Neural progenitor cell (in vitro differentiated cells): Measurements from ENCODE around the gene ZNF655. TPM values are rescaled to one million over a fixed set of nuclear protein-coding genes. Genes with fewer than 3 reads are reported as not detected.

ENCODE experiments used
- DNase-seq: peaks from one replicate; pipeline ENCODE4 v3.0.0-alpha.2; 2016; ENCODE audit warnings: low spot score
- H2AFZ ChIP-seq: fragments of 200-600 bp; sonication (generic); replicated peaks from 2 replicates; pipeline ENCODE4 v1.6.1; 2016; ENCODE audit warnings: antibody characterized with exemption
- H3F3A ChIP-seq: fragments of 200-600 bp; sonication (generic); 2 replicates; pipeline ENCODE4 v1.6.1; 2016; ENCODE audit warnings: antibody characterized with exemption, low read depth
- H3K27ac ChIP-seq: fragments of 200-600 bp; sonication (generic); 2 replicates; pipeline ENCODE4 v1.5.1; 2016; ENCODE audit warnings: mild to moderate bottlenecking
- H3K27me3 ChIP-seq: fragments of 200-600 bp; sonication (generic); 2 replicates; pipeline ENCODE4 v1.6.1; 2016; ENCODE audit warnings: mild to moderate bottlenecking, moderate library complexity
- H3K36me3 ChIP-seq: fragments of 200-600 bp; sonication (generic); 2 replicates; pipeline ENCODE4 v1.5.1; 2016
- H3K4me1 ChIP-seq: fragments of 200-600 bp; sonication (generic); 2 replicates; pipeline ENCODE4 v1.6.1; 2016; ENCODE audit warnings: mixed run types
- H3K4me2 ChIP-seq: fragments of 200-600 bp; sonication (generic); 2 replicates; pipeline ENCODE4 v1.6.1; 2016
- H3K4me3 ChIP-seq: fragments of 200-600 bp; sonication (generic); 2 replicates; pipeline ENCODE4 v1.5.1; 2016
- H3K79me2 ChIP-seq: fragments of 200-600 bp; sonication (generic); 2 replicates; pipeline ENCODE4 v1.6.1; 2016; ENCODE audit warnings: low read depth
- H3K9ac ChIP-seq: fragments of 200-600 bp; sonication (generic); 2 replicates; pipeline ENCODE4 v1.6.1; 2016
- H3K9me3 ChIP-seq: fragments of 200-600 bp; sonication (generic); 2 replicates; pipeline ENCODE4 v1.5.1; 2016; ENCODE audit warnings: low read depth
- H4K20me1 ChIP-seq: fragments of 200-600 bp; sonication (generic); 2 replicates; pipeline ENCODE4 v1.6.1; 2016; ENCODE audit warnings: low read depth
- H3K27ac Mint-ChIP-seq: 3 replicates; pipeline ENCODE4 v1.8.0; 2021; ENCODE audit warnings: mixed read lengths
- H3K27me3 Mint-ChIP-seq: 2 replicates; pipeline ENCODE4 v1.8.0; 2022; ENCODE audit warnings: low read depth, mild to moderate bottlenecking, inconsistent platforms, moderate library complexity, mixed read lengths; ENCODE audit not compliant: insufficient read depth
- H3K36me3 Mint-ChIP-seq: 3 replicates; pipeline ENCODE4 v1.8.0; 2021; ENCODE audit warnings: mixed read lengths
- H3K4me1 Mint-ChIP-seq: 3 replicates; pipeline ENCODE4 v1.8.0; 2021; ENCODE audit warnings: mixed read lengths
- H3K4me3 Mint-ChIP-seq: 3 replicates; pipeline ENCODE4 v1.8.0; 2021; ENCODE audit warnings: mild to moderate bottlenecking, moderate library complexity, mixed read lengths
- H3K9me3 Mint-ChIP-seq: 3 replicates; pipeline ENCODE4 v1.8.0; 2020; ENCODE audit warnings: mixed read lengths
- CTCF ChIP-seq: fragments of 200-600 bp; sonication (generic); IDR thresholded peaks from 2 replicates; pipeline ENCODE4 v1.5.1; 2017; ENCODE audit warnings: antibody characterized with exemption, mild to moderate bottlenecking
- EZH2 ChIP-seq: fragments of 200-600 bp; sonication (generic); IDR thresholded peaks from 2 replicates; pipeline ENCODE4 v1.6.1; 2017; ENCODE audit warnings: antibody characterized with exemption, mild to moderate bottlenecking, moderate library complexity
- EZH2phosphoT487 ChIP-seq: fragments of 200-600 bp; sonication (generic); IDR thresholded peaks from 2 replicates; pipeline ENCODE4 v1.6.1; 2017; ENCODE audit warnings: antibody characterized with exemption
- total RNA-seq: library from RNA; depleted of rRNA; stranded (reverse); fragments of >200 nt; gene quantifications from 2 replicates; pipeline ENCODE4 v1.2.3, GENCODE V29; 2015; ENCODE audit warnings: low replicate concordance

ZNF655 gene
- total RNA-seq, 1 donor from 2014 or later: 66.3 TPM

DNA sequence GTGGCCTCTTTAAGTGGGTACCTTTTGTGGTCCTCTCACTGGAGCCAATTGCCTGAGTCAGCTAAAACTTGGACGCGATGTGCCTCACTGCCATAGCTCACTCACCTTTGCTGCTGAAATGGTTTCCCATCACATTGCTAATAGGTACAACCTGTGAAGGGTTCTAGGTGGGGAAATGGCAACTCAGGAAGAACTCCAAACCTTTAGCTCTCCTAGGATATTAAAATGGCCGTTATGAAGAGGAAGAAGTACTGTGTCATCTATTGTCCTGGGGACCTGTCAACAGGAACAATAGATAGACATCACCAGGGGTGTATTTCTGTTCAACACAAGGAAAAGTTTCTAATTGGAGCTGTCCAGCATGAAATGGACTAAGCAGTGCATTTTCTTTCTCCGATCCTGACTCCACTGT is 1.2 kb upstream of the ZNF655 start:
- Mint-ChIP-seq H3K4me1 (peaks cover 10% of the 10 kb centered on the region), H3K27ac (peak overlapping the region; percentile 62), H3K36me3 (peaks cover 25% of the 10 kb centered on the region), H3K27me3 (peaks cover 3% of the 10 kb centered on the region), H3K9me3 (no peaks in the 10 kb centered on the region), H3K4me3 (peak overlapping the region; percentile 95)
- Histone ChIP-seq H3K79me2 (peaks cover 59% of the 10 kb centered on the region), H3K9me3 (no peaks in the 10 kb centered on the region), H3K9ac (peak overlapping the region; percentile 99), H3K27me3 (no peaks in the 10 kb centered on the region), H3F3A (peaks cover 16% of the 10 kb centered on the region), H3K4me3 (peak overlapping the region; percentile 95), H3K4me1 (peaks cover 14% of the 10 kb centered on the region), H3K27ac (no peak overlapping the region), H4K20me1 (peaks cover 15% of the 10 kb centered on the region), H3K36me3 (no peaks in the 10 kb centered on the region), H2AFZ (no peak overlapping the region), H3K4me2 (peak overlapping the region; percentile 82)
- peak; percentile 16 for DNase-seq
- TF ChIP-seq EZH2: no peak
- no peak for TF ChIP-seq EZH2phosphoT487
- no peak for TF ChIP-seq CTCF

- DNase-seq: no peak
- no peaks in the 10 kb centered on the region for H3K27me3 ChIP-seq
- peak overlapping the region; percentile 82 for H3K4me2 ChIP-seq
- peak overlapping the region; percentile 91 for H2AFZ ChIP-seq
- H3K36me3 ChIP-seq: no peaks in the 10 kb centered on the region
- H4K20me1 ChIP-seq: peaks cover 15% of the 10 kb centered on the region
- H3K27me3 Mint-ChIP-seq: peaks cover 3% of the 10 kb centered on the region
- peak overlapping the region; percentile 95 for H3K4me3 ChIP-seq
- peak overlapping the region; percentile 97 for H3K27ac Mint-ChIP-seq
- peaks cover 14% of the 10 kb centered on the region for H3K4me1 ChIP-seq
- H3K79me2 ChIP-seq: peaks cover 64% of the 10 kb centered on the region
- peak overlapping the region; percentile 99 for H3K9ac ChIP-seq
- H3K4me1 Mint-ChIP-seq: peaks cover 14% of the 10 kb centered on the region
- no peaks in the 10 kb centered on the region for H3K9me3 ChIP-seq
- H3K36me3 Mint-ChIP-seq: peaks cover 32% of the 10 kb centered on the region
- no peaks in the 10 kb centered on the region for H3K9me3 Mint-ChIP-seq
- H3K4me3 Mint-ChIP-seq: peak overlapping the region; percentile 95
- TF ChIP-seq CTCF: no peak
- peak overlapping the region; percentile 93 for H3K27ac ChIP-seq
- H3F3A ChIP-seq: peaks cover 16% of the 10 kb centered on the region
Observed at GRCh38 chr7:99557940-99558305, 519 bp upstream of the ZNF655 start.

DNA sequence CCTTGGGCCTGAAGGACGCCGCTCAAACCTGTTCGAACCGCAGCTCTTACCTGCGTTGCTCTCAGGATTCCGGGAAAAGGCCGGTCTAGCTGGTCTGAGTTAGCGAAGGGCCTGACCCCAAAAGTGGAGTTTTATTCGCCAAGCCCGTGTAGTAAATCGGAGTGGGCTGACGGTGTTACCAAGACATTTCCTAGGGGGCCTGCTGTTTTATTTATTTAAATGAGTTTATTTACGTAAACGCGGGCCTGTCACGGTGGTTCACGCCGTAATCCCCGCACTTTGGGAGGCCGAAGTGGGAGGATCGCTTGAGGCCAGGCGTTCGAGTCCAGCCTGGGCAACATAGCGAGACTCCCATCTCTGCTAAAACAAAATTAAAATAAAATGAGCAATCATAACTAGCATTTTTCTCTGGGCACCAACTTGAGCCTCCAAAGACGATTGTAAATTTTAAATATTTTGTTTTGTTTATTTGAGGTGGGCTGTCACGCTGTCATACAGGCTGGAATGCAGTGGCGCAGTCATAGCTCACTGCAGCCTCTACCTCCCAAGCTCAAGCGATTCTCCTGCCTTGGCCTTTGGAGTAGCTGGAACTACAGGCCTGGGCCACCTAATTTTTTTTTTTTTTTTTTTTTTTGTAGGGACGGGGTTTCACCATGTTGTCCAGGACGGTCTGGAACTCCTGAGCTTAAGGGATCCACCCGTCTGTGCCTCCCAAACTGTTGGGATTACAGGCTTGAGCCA is 903 bp downstream of the ZNF655 start:
- peak overlapping the region; percentile 82 for H3K4me2 ChIP-seq
- DNase-seq: no peak
- no peaks in the 10 kb centered on the region for H3K36me3 ChIP-seq
- peaks cover 14% of the 10 kb centered on the region for H3K4me1 ChIP-seq
- peaks cover 15% of the 10 kb centered on the region for H4K20me1 ChIP-seq
- H3F3A ChIP-seq: peaks cover 11% of the 10 kb centered on the region
- H3K9me3 Mint-ChIP-seq: no peaks in the 10 kb centered on the region
- peaks cover 42% of the 10 kb centered on the region for H3K36me3 Mint-ChIP-seq
- H3K4me3 ChIP-seq: peak overlapping the region; percentile 95
- H3K4me1 Mint-ChIP-seq: peaks cover 17% of the 10 kb centered on the region
- peak overlapping the region; percentile 95 for H3K4me3 Mint-ChIP-seq
- H3K27ac ChIP-seq: peak overlapping the region; percentile 93
- TF ChIP-seq EZH2phosphoT487: no peak
- TF ChIP-seq CTCF: no peak
- TF ChIP-seq EZH2: no peak
- H3K79me2 ChIP-seq: peaks cover 64% of the 10 kb centered on the region
- H2AFZ ChIP-seq: peak overlapping the region; percentile 91
- H3K27me3 ChIP-seq: no peaks in the 10 kb centered on the region
- H3K9me3 ChIP-seq: no peaks in the 10 kb centered on the region
- peak overlapping the region; percentile 89 for H3K27ac Mint-ChIP-seq
- peak overlapping the region; percentile 99 for H3K9ac ChIP-seq
- H3K27me3 Mint-ChIP-seq: peaks cover 3% of the 10 kb centered on the region
